Activated naive CD4-positive, alpha-beta T cell treated with Interleukin-2 at 50 U/mL for 16 hours (primary cell): ENCODE measurements around the gene NUP58.

Experiments used
- DNase-seq: peaks from one replicate; pipeline ENCODE4 v3.0.0-alpha.2; 2020

NUP58 gene

GRCh38 chr13:25378528-25378927 lies 77.1 kb downstream of the NUP58 start:
- DNase-seq: no peak

- DNase-seq: no peak
Measured at GRCh38 chr13:25379011-25379410, 77.6 kb downstream of the NUP58 start.

- DNase-seq: no peak
Measured at GRCh38 chr13:25380082-25380481, 78.7 kb downstream of the NUP58 start.

GRCh38 chr13:25380741-25381324 lies 79.4 kb downstream of the NUP58 start:
- DNase-seq: no peak

DNA sequence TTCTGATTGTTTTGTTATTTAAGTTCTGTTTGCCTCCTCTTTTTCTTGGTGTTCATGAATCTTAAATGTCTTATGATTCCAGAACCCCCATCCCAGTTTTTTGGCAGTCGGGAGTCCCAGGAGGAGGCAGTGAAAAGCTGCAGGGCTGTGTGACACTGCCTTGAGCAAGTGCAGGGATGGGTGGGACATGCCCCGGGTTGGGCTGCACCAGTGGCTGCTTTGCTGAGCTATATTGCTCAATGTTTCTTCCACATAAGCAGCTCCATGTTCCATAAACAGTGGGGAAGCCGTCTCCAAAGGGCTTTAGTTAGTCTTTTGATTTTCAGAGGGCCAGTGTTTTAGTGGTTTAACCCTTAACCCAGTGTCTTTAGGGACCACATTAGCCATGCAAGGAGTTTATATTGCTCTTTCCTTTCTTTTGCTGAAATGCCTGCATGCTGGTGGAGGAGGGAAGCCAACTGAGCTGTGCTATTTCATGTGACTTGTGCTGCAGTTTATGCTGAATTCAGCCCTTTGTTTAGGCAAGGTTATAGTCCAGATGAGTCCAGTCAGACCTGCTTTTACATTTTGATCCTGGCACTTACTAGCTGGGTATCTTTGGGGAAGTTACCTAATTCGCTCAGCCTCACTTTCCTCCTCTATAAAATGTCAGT lies 83.5 kb downstream of the NUP58 start:
- DNase-seq: no peak

DNA sequence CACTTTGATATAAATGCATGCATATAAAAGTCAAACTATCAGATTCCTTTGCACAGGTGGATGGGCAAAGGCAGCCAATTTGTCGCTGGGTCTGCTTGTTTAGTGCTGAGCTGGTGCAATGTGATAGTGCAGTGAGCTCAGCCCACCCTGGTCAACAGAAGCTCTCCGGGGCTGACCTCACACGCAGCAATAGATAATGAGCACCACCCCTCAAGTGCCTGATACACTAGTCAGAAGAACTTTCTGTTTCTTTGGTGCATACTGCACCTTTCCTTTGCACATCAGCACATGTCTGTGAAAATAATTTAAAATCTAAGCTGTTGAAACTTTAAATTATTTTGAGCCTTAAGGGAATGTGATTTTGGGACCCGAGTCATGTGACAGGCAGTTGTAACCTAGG lies 90.5 kb downstream of the NUP58 start:
- DNase-seq: no peak
